Transverse colon (tissue), 3 donors: ENCODE data around the gene PERM1.

Experiments
- POLR2A ChIP-seq: fragments of 450-650 bp; IDR thresholded peaks from one replicate; pipeline ENCODE4 v1.6.1; 2016; ENCODE audit warnings: antibody characterized with exemption, mild to moderate bottlenecking, moderate library complexity
- TF ChIP-seq, protein P1 (sequence below), 5 experiments: fragments of 200-600 bp in 3 of 5; fragments of 450-650 bp in 2 of 5; sonication (generic) in 3 of 5; IDR thresholded peaks; 1 replicate in 2 of 5; 2 replicates in 3 of 5; pipeline ENCODE4 v1.5.1; 2016 to 2017; ENCODE audit warnings: antibody characterized with exemption in 5 of 5, inconsistent platforms in 3 of 5, mild to moderate bottlenecking in 2 of 5, moderate library complexity in 1 of 5

GRCh38 chr1:997713-997992 lies 15.8 kb upstream of the PERM1 start:
- TF ChIP-seq, protein P1, sequence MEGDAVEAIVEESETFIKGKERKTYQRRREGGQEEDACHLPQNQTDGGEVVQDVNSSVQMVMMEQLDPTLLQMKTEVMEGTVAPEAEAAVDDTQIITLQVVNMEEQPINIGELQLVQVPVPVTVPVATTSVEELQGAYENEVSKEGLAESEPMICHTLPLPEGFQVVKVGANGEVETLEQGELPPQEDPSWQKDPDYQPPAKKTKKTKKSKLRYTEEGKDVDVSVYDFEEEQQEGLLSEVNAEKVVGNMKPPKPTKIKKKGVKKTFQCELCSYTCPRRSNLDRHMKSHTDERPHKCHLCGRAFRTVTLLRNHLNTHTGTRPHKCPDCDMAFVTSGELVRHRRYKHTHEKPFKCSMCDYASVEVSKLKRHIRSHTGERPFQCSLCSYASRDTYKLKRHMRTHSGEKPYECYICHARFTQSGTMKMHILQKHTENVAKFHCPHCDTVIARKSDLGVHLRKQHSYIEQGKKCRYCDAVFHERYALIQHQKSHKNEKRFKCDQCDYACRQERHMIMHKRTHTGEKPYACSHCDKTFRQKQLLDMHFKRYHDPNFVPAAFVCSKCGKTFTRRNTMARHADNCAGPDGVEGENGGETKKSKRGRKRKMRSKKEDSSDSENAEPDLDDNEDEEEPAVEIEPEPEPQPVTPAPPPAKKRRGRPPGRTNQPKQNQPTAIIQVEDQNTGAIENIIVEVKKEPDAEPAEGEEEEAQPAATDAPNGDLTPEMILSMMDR (IDR thresholded peaks at IDR 0.05) = no peak
- no peak for TF ChIP-seq POLR2A
